ENCODE measurements around the gene SOS2. TPM values are rescaled to one million over a fixed set of nuclear protein-coding genes. Genes with fewer than 3 reads are reported as not detected.
A peak's percentile ranks its signal among the peaks of the same experiment; 100 is the strongest.

Gene SOS2
- polyA plus RNA-seq, 4 donors = 9.5 to 25.7 (median 21.7) TPM

DNA sequence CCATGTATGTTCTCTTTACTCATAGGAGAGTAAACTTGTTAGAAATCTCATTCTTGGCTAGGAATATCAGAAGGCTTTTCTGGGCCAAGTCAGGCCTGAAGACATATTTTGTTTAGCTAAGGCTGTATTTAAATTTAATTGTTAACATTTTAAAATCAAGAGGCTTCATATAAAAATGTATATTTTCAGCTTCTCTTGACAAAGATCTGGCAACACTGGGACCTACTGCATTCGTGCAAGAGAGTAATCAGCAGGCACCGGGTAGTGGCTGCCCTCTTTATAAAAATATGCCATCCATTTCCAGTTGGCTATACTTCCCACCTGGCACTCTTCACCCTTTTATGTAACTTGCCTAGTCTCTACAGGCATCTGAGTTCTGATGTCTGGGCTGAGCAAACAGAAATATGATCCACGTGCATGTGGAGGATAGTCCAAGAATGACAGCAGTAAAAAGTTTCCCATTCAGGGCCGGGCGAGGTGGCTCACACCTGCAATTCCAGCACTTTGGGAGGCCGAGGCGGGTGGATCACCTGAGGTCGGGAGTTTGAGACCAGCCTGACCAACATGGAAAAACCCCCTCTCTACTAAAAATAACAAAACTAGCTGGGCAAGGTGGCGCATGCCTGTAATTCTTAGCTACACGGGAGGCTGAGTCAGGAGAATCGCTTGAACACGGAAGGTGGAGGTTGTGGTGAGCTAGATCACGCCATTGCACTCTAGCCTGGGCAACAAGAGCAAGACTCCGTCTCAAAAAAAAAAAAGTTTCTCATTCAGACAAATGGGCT is 2.0 kb upstream of the SOS2 start:
- no peak for FAIRE-seq
- no peaks in the 10 kb centered on the region for H3K9me3 ChIP-seq (ENCODE audit: control insufficient read depth in 2 of 2, insufficient read depth in 1 of 2, low read depth in 1 of 2, low read length in 1 of 2)
- no peaks in the 10 kb centered on the region for H3K27me3 ChIP-seq (ENCODE audit: control insufficient read depth in 3 of 3, insufficient read depth in 3 of 3, low read length in 3 of 3)
- no peaks in the 10 kb centered on the region for H3K36me3 ChIP-seq (ENCODE audit: control insufficient read depth in 3 of 3, insufficient read depth in 2 of 3, low read depth in 1 of 3, low read length in 3 of 3)
- no peak overlapping the region for H3K4me3 ChIP-seq (ENCODE audit: low read depth in 1 of 3, low read length in 3 of 3)
- H3K27ac ChIP-seq (ENCODE audit: low read depth in 1 of 3, low read length in 2 of 3) = no peak overlapping the region
- WGBS, 3 donors = 80 to 82% (median 81%) methylated on average over 14 of the region's 14 CpGs
- DNase-seq = no peak
- peaks cover 0 to 12% (median 11%) of the 10 kb centered on the region in 3 donors for H3K4me1 ChIP-seq (ENCODE audit: control insufficient read depth in 3 of 3, insufficient read depth in 2 of 3, low read depth in 1 of 3, low read length in 2 of 3)

DNA sequence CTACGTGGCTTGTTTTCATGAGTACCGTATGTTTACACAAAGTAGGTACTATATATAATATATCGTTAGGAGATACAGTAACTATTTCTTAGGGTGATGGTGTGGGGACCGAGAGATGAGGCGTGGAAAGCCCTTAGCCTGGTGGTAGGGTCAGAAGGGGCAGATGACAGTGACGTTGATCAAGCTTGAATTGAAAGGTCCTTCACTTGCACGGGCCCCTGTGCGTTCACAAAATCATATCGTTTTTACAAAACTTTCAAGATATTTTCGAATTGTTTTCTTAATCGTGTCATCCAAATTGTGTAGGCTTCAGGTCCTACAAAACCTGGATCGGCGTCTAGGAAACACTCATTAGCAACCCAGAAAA is 881 bp upstream of the SOS2 start:
- DNase-seq (no peak), FAIRE-seq (no peak)
- H3K4me3 ChIP-seq (ENCODE audit: low read depth in 1 of 3, low read length in 3 of 3) = peak overlapping the region; percentile 82 to 98 (median 96)
- H3K27me3 ChIP-seq (ENCODE audit: control insufficient read depth in 3 of 3, insufficient read depth in 3 of 3, low read length in 3 of 3) = no peaks in the 10 kb centered on the region
- H3K27ac ChIP-seq (ENCODE audit: low read depth in 1 of 3, low read length in 2 of 3) = peak overlapping the region; percentile 94 to 99 (median 99)
- WGBS, 3 donors = 43 to 48% (median 44%) methylated on average over 13 of the region's 13 CpGs
- peaks cover 0 to 3% (median 0%) of the 10 kb centered on the region in 3 donors for H3K36me3 ChIP-seq (ENCODE audit: control insufficient read depth in 3 of 3, insufficient read depth in 2 of 3, low read depth in 1 of 3, low read length in 3 of 3)
- peaks cover 0 to 11% (median 11%) of the 10 kb centered on the region in 3 donors for H3K4me1 ChIP-seq (ENCODE audit: control insufficient read depth in 3 of 3, insufficient read depth in 2 of 3, low read depth in 1 of 3, low read length in 2 of 3)
- H3K9me3 ChIP-seq (ENCODE audit: control insufficient read depth in 2 of 2, insufficient read depth in 1 of 2, low read depth in 1 of 2, low read length in 1 of 2) = no peaks in the 10 kb centered on the region

DNA sequence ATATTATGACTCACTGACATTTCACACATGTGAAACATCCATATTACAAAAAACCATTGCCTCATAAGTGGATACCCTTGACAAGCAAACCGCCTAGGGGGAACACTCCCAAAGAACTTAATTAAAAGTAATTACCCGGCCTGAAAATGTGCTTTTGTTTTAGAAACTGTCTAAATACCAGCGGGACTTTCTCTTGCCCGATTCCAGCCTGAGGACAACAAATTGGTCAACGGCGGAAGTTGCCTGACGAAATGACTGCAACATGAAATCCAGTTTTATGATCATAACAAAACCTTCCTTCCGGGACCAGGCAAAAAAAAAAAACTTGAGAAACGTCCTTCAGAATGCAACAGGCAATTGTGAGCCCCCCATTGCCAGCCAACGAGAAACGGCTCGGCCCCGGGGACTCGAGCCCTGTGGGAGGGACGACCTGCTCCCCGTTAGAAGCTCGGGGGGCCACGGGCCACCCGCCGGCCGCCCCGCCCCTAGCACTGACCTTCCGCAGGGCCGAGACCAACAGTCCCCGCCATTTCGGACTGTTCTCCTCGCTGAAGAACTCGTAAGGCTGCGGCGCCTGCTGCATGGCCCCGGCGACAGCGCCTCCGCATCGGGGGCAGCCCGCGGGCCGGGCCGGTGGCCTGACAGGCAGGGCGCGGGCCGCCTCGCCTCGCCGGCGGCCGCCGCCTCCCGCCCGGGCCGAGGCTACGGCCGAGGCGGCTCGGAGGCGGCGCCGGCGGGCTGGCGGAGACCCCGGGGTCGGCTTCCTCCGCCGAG is 490 bp downstream of the SOS2 start:
- WGBS, 3 donors = 0 to 1% (median 0%) methylated on average over 49 to 64 of the region's 64 CpGs
- H3K4me3 ChIP-seq (ENCODE audit: low read depth in 1 of 3, low read length in 3 of 3) = peak overlapping the region; percentile 96 to 98 (median 97)
- FAIRE-seq (no peak), DNase-seq (peak; percentile 74 to 86)
- peaks cover 2 to 13% (median 9%) of the 10 kb centered on the region in 3 donors for H3K4me1 ChIP-seq (ENCODE audit: control insufficient read depth in 3 of 3, insufficient read depth in 2 of 3, low read depth in 1 of 3, low read length in 2 of 3)
- H3K27me3 ChIP-seq (ENCODE audit: control insufficient read depth in 3 of 3, insufficient read depth in 3 of 3, low read length in 3 of 3) = no peaks in the 10 kb centered on the region
- no peaks in the 10 kb centered on the region for H3K9me3 ChIP-seq (ENCODE audit: control insufficient read depth in 2 of 2, insufficient read depth in 1 of 2, low read depth in 1 of 2, low read length in 1 of 2)
- H3K36me3 ChIP-seq (ENCODE audit: control insufficient read depth in 3 of 3, insufficient read depth in 2 of 3, low read depth in 1 of 3, low read length in 3 of 3) = peaks cover 0 to 3% (median 0%) of the 10 kb centered on the region in 3 donors
- H3K27ac ChIP-seq (ENCODE audit: low read depth in 1 of 3, low read length in 2 of 3) = peak overlapping the region; percentile 99

DNA sequence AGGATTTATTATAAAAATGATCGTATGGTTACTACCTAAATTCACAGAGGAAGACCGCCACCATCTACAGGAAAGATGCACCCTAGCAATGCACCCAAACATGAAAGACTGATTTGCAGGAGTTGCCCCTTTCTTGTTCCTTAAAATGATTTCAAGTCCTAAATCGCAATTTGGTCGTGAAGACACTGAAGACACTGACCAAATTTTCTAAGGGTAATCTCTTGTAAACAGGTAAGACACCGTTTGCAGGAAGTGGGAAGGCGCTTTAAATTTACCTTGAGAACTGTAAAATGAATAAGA is 1.0 kb downstream of the SOS2 start:
- no peak for FAIRE-seq
- H3K27me3 ChIP-seq (ENCODE audit: control insufficient read depth in 3 of 3, insufficient read depth in 3 of 3, low read length in 3 of 3) = no peaks in the 10 kb centered on the region
- peaks cover 0 to 3% (median 0%) of the 10 kb centered on the region in 3 donors for H3K36me3 ChIP-seq (ENCODE audit: control insufficient read depth in 3 of 3, insufficient read depth in 2 of 3, low read depth in 1 of 3, low read length in 3 of 3)
- WGBS, 3 donors = 2 to 3% (median 3%) methylated on average over 6 of the region's 6 CpGs
- no peak for DNase-seq
- no peaks in the 10 kb centered on the region for H3K9me3 ChIP-seq (ENCODE audit: control insufficient read depth in 2 of 2, insufficient read depth in 1 of 2, low read depth in 1 of 2, low read length in 1 of 2)
- peaks cover 2 to 14% (median 12%) of the 10 kb centered on the region in 3 donors for H3K4me1 ChIP-seq (ENCODE audit: control insufficient read depth in 3 of 3, insufficient read depth in 2 of 3, low read depth in 1 of 3, low read length in 2 of 3)
- peak overlapping the region; percentile 99 for H3K27ac ChIP-seq (ENCODE audit: low read depth in 1 of 3, low read length in 2 of 3)
- H3K4me3 ChIP-seq (ENCODE audit: low read depth in 1 of 3, low read length in 3 of 3) = peak overlapping the region; percentile 96 to 98 (median 97)

DNA sequence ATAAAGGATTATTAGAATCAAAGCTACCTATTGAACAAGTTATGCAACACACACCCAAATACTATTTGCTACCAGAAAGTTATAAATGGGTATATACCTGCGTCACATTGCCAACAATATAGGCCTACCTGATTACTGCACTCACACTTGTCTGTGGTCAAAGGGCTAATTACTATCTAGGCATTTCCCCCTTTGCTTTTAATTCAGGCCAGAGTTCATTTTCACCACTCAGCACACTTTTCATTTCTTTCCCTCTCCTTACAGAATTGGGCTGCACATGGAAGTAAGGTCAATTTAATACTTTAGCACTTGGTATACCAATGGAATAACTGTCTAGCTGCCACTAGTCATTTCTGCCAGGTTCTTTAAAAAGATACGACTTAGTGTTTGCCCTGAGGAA is 1.7 kb downstream of the SOS2 start:
- H3K36me3 ChIP-seq (ENCODE audit: control insufficient read depth in 3 of 3, insufficient read depth in 2 of 3, low read depth in 1 of 3, low read length in 3 of 3) = peaks cover 0 to 3% (median 0%) of the 10 kb centered on the region in 3 donors

DNA sequence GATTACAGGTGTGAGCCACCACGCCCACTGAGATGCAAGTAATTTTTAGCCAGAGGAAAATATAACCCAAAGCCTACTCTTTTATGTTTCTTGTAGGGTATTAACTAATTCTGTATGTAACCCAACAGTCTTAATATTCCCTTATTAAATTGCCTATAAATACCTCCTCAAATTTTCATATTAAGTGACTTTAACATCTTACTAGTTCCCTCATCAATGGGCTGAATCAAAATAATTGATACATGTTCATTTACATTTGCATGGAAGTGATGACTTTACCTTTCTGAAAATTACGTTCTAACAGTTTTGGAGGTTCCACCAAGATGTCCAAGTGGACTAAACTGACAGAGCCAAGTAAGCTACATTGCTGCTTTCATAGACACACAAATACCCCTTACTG is 3.1 kb downstream of the SOS2 start:
- Histone ChIP-seq H3K27me3 (ENCODE audit: control insufficient read depth in 3 of 3, insufficient read depth in 3 of 3, low read length in 3 of 3) (no peaks in the 10 kb centered on the region), H3K36me3 (ENCODE audit: control insufficient read depth in 3 of 3, insufficient read depth in 2 of 3, low read depth in 1 of 3, low read length in 3 of 3) (peaks cover 0 to 3% (median 0%) of the 10 kb centered on the region in 3 donors), H3K4me3 (ENCODE audit: low read depth in 1 of 3, low read length in 3 of 3) (no peak overlapping the region), H3K9me3 (ENCODE audit: control insufficient read depth in 2 of 2, insufficient read depth in 1 of 2, low read depth in 1 of 2, low read length in 1 of 2) (no peaks in the 10 kb centered on the region), H3K27ac (ENCODE audit: low read depth in 1 of 3, low read length in 2 of 3) (no peak overlapping the region), H3K4me1 (ENCODE audit: control insufficient read depth in 3 of 3, insufficient read depth in 2 of 3, low read depth in 1 of 3, low read length in 2 of 3) (peaks cover 2 to 14% (median 12%) of the 10 kb centered on the region in 3 donors)
- no peak for DNase-seq
- WGBS, 3 donors = 96 to 99% (median 97%) methylated on average over 2 of the region's 2 CpGs
- FAIRE-seq = no peak

More for the DNA sequence above, 1.7 kb downstream of the SOS2 start:
- no peak for FAIRE-seq
- H3K4me1 ChIP-seq (ENCODE audit: control insufficient read depth in 3 of 3, insufficient read depth in 2 of 3, low read depth in 1 of 3, low read length in 2 of 3) = peaks cover 2 to 14% (median 12%) of the 10 kb centered on the region in 3 donors
- DNase-seq = peak; percentile 38 to 82
- 7 to 35% (median 27%) methylated on average over 2 of the region's 2 CpGs for WGBS, 3 donors
- peak overlapping the region in 2 of 3 donors; percentile 59 to 99 for H3K27ac ChIP-seq (ENCODE audit: low read depth in 1 of 3, low read length in 2 of 3)
- no peaks in the 10 kb centered on the region for H3K27me3 ChIP-seq (ENCODE audit: control insufficient read depth in 3 of 3, insufficient read depth in 3 of 3, low read length in 3 of 3)
- no peaks in the 10 kb centered on the region for H3K9me3 ChIP-seq (ENCODE audit: control insufficient read depth in 2 of 2, insufficient read depth in 1 of 2, low read depth in 1 of 2, low read length in 1 of 2)
- peak overlapping the region in 2 of 3 donors; percentile 97 to 98 for H3K4me3 ChIP-seq (ENCODE audit: low read depth in 1 of 3, low read length in 3 of 3)

DNA sequence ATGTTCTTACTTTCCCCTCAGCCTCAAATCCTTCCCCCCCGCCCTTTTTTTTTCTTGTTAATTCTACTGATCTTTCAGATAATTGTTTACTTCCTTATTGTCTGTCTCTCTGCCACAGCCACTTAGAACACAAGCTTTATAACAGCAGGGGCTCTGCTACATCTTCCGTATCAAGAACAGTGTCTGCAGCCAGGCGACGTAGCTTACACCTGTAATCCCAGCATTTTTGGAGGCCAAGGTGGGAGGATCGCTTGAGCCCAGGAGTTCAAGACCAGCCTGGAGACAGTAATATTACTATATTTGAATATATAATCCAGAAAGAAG is 5.4 kb downstream of the SOS2 start:
- DNase-seq (peak in 1 of 2 donors; percentile 25), FAIRE-seq (no peak)
- no peaks in the 10 kb centered on the region for H3K9me3 ChIP-seq (ENCODE audit: control insufficient read depth in 2 of 2, insufficient read depth in 1 of 2, low read depth in 1 of 2, low read length in 1 of 2)
- H3K27me3 ChIP-seq (ENCODE audit: control insufficient read depth in 3 of 3, insufficient read depth in 3 of 3, low read length in 3 of 3) = no peaks in the 10 kb centered on the region
- no peak overlapping the region for H3K4me3 ChIP-seq (ENCODE audit: low read depth in 1 of 3, low read length in 3 of 3)
- WGBS, 3 donors = 28 to 40% (median 35%) methylated on average over 5 of the region's 5 CpGs
- H3K36me3 ChIP-seq (ENCODE audit: control insufficient read depth in 3 of 3, insufficient read depth in 2 of 3, low read depth in 1 of 3, low read length in 3 of 3) = peaks cover 0 to 3% (median 0%) of the 10 kb centered on the region in 3 donors
- peak overlapping the region; percentile 23 to 74 (median 60) for H3K27ac ChIP-seq (ENCODE audit: low read depth in 1 of 3, low read length in 2 of 3)
- H3K4me1 ChIP-seq (ENCODE audit: control insufficient read depth in 3 of 3, insufficient read depth in 2 of 3, low read depth in 1 of 3, low read length in 2 of 3) = peaks cover 2 to 14% (median 12%) of the 10 kb centered on the region in 3 donors

DNA sequence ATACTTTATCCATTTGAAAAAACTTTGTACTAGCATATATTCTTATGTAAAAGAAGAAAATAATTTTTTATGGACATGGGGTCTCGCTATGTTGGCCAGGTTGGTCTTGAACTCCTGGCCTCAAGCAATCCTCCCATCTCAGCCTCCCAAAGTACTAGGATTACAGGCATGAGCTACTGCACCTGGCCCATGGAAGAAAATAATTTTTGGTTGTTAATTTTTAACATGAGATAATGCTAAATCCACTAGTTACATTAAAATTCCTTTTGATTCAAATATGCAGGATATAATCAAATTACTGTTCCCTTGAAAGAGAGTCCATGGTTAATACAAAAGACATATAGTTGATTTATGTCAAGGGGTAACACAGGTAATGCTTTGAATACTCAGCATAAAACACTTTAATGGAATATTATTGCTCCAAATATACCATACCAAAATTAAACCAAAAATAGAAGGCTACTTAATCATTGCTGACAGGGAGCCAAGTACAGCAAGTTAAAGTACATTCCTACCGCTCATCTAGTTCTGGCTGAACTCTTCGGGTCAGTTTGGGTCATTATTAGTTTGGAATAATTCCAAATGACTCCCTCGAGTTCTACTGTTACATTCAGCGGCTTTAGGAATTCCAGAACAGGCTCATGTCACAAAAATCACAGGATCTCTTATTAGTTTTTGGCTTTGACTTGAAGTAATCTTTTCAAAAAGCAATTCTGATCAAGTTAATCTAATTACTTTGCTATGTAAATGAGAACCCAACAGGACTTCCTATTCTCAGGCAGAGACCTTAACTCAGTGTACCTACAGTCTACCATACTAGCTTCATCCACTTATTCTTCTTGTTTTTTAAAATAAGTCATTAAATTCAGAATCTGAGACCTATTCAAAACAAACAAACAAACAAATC is 6.1 kb downstream of the SOS2 start:
- no peaks in the 10 kb centered on the region for H3K9me3 ChIP-seq (ENCODE audit: control insufficient read depth in 2 of 2, insufficient read depth in 1 of 2, low read depth in 1 of 2, low read length in 1 of 2)
- FAIRE-seq (no peak), DNase-seq (peak in 1 of 2 donors; percentile 72)
- 24 to 38% (median 38%) methylated on average over 5 of the region's 5 CpGs for WGBS, 3 donors
- peaks cover 2 to 14% (median 12%) of the 10 kb centered on the region in 3 donors for H3K4me1 ChIP-seq (ENCODE audit: control insufficient read depth in 3 of 3, insufficient read depth in 2 of 3, low read depth in 1 of 3, low read length in 2 of 3)
- peak overlapping the region in 1 of 3 donors; percentile 11 for H3K4me3 ChIP-seq (ENCODE audit: low read depth in 1 of 3, low read length in 3 of 3)
- peaks cover 0 to 3% (median 0%) of the 10 kb centered on the region in 3 donors for H3K36me3 ChIP-seq (ENCODE audit: control insufficient read depth in 3 of 3, insufficient read depth in 2 of 3, low read depth in 1 of 3, low read length in 3 of 3)
- H3K27me3 ChIP-seq (ENCODE audit: control insufficient read depth in 3 of 3, insufficient read depth in 3 of 3, low read length in 3 of 3) = no peaks in the 10 kb centered on the region
- H3K27ac ChIP-seq (ENCODE audit: low read depth in 1 of 3, low read length in 2 of 3) = peak overlapping the region in 1 of 3 donors; percentile 60
